Measurements from ENCODE around the gene CD58.

CD58 gene

DNA sequence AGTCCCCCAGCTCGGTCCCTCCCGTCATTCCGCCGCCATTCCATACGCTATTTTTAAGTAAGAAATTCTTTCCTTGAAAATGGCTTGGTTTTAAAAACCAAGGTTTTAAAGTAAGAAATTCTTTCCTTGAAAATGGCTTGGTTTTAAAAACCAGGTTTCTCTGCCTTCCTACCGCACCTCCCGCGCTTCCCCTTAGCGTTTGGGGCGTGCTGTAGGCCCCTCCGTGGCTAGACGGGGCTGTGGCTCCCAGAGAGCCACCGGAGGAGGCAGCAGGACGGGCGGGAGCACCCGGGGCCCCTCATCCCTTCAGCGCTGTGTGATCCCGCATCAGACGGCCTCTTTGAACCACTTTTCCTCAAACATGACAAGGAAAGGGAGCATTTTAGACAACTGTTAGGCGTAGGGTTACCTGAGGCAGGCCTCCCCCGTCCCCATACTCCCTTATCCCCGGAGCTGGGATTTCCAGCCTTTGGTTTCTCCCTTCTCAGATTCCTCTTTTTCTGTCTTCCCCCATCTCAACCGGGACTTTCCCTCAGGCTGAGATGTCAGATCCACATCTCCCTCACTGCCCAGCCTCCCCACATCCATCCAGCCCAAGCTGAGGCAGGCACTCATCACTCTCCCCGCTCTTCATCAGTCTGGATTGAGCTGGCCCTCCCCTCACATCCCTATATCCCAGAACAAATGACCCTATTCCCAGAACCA, 541 bp upstream of the CD58 start:
- Histone ChIP-seq H3K4me3 (ENCODE audit: low read depth, low read length) (peak overlapping the region; percentile 80), H3K4me1 (ENCODE audit: control insufficient read depth, insufficient read depth, low read length) (no peaks in the 10 kb centered on the region; the same call in 1 of the 2 replicates), H3K27ac (ENCODE audit: extremely low read depth, low read depth, low read length) (peak overlapping the region; percentile 37; the same call in 1 of the 2 replicates), H3K9me3 (ENCODE audit: control insufficient read depth, insufficient read depth, low read depth, low read length) (no peaks in the 10 kb centered on the region), H3K36me3 (ENCODE audit: control insufficient read depth in 2 of 2, insufficient read depth in 1 of 2, low read length in 2 of 2) (peaks cover 0 to 3% of the 10 kb centered on the region in 2 experiments; a peak in 1 of 3 replicates)
- ChIA-PET CTCF (interaction anchor here (0.5 to 4.6 kb wide), 4 partner anchors 24 to 1554 kb away, joined by 3 to 59 read pairs (median 3); no protein-coding TSS in a partner anchor), POLR2A (interaction anchor here (1.2 to 1.6 kb wide), 2 partner anchors 489 kb away, joined by 3 to 4 read pairs; partner anchors contain the start of gene TTF2)
- 0 out of 2 replicates have a peak, but pooled peaks have one; percentile 0 for TF ChIP-seq KLF8 (tag by site-specific recombination; IDR thresholded peaks at IDR 0.05)
- TF ChIP-seq ZNF416 (tag by site-specific recombination; IDR thresholded peaks at IDR 0.05), result no peak
- no peak for TF ChIP-seq ZNF426 (tag by site-specific recombination; IDR thresholded peaks at IDR 0.05)
- 0 out of 2 replicates have a peak, but pooled peaks have one; percentile 7 for TF ChIP-seq ZNF335 (tag by site-specific recombination; conservative IDR thresholded peaks at IDR 0.05)
- TF ChIP-seq ZNF660 (tag by site-specific recombination; IDR thresholded peaks at IDR 0.05), result 0 out of 2 replicates have a peak, but pooled peaks have one; percentile 23
- no peak for TF ChIP-seq ZNF571 (tag by site-specific recombination; IDR thresholded peaks at IDR 0.05)
- TF ChIP-seq ZNF600 (tag by site-specific recombination; IDR thresholded peaks at IDR 0.05), result no peak
- TF ChIP-seq ZNF777 (tag by site-specific recombination; IDR thresholded peaks at IDR 0.05; ENCODE audit: borderline replicate concordance), result peak; percentile 58; the same call in 1 of the 2 replicates
- TF ChIP-seq ZNF629 (tag by site-specific recombination; IDR thresholded peaks at IDR 0.05), result no peak; the same call in 1 of the 2 replicates
- no peak for TF ChIP-seq ZSCAN30 (tag by site-specific recombination; IDR thresholded peaks at IDR 0.05)
- peak; percentile 88 for TF ChIP-seq ZBTB17 (tag by site-specific recombination; IDR thresholded peaks at IDR 0.05)
- no peak for TF ChIP-seq MEIS1 (CRISPR knock-in tag; IDR thresholded peaks at IDR 0.05; ENCODE audit: borderline replicate concordance)
- TF ChIP-seq OVOL3 (tag by site-specific recombination; IDR thresholded peaks at IDR 0.05), result no peak
- 0 out of 2 replicates have a peak, but pooled peaks have one; percentile 6 for TF ChIP-seq PRDM1 (tag by site-specific recombination; IDR thresholded peaks at IDR 0.05)
- TF ChIP-seq, protein P1, sequence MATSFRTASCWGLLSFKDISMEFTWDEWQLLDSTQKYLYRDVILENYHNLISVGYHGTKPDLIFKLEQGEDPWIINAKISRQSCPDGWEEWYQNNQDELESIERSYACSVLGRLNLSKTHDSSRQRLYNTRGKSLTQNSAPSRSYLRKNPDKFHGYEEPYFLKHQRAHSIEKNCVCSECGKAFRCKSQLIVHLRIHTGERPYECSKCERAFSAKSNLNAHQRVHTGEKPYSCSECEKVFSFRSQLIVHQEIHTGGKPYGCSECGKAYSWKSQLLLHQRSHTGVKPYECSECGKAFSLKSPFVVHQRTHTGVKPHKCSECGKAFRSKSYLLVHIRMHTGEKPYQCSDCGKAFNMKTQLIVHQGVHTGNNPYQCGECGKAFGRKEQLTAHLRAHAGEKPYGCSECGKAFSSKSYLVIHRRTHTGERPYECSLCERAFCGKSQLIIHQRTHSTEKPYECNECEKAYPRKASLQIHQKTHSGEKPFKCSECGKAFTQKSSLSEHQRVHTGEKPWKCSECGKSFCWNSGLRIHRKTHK (tag by site-specific recombination; IDR thresholded peaks at IDR 0.05), result no peak
- no peak for TF ChIP-seq ZNF138 (tag by site-specific recombination; IDR thresholded peaks at IDR 0.05; ENCODE audit: borderline replicate concordance)

DNA sequence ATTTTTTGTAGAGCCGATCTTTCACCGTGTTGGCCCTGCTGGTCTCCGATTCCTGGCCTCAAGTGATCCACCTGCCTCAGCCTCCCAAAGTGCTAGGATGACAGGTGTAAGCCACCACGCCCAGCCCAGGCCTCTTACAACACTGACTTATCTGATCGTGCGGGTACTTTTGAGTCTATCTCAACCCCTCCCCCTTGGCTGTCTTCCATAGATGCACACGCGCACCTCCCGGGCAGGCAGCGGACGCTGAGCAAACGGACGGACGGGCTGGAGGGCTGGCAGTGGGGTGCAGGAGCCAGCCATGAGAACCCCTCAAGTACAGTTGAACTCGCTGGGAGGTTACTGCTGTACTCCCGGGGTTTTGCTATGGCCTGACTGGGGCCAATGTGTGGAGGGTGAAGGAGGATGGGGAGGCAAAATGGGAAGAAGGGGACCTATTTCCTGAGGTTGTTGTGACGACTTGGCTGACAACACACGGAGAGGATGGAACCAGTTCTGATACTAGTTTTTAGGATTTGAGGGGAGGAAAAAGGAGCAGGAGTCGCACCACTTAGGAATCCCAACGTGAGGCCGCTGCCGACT, 959 bp downstream of the CD58 start:
- Histone ChIP-seq H3K36me3 (ENCODE audit: control insufficient read depth in 2 of 2, insufficient read depth in 1 of 2, low read length in 2 of 2) (no peaks in the 10 kb centered on the region), H3K4me3 (ENCODE audit: low read depth, low read length) (peak overlapping the region; percentile 80), H3K9me3 (ENCODE audit: control insufficient read depth, insufficient read depth, low read depth, low read length) (no peaks in the 10 kb centered on the region), H3K27ac (ENCODE audit: extremely low read depth, low read depth, low read length) (0 out of 2 replicates have a peak overlapping the region, but pooled peaks have one; percentile 56), H3K4me1 (ENCODE audit: control insufficient read depth, insufficient read depth, low read length) (no peaks in the 10 kb centered on the region; the same call in 1 of the 2 replicates)
- ChIA-PET CTCF (interaction anchor here (0.7 to 1.5 kb wide), 6 partner anchors 9 to 714 kb away, joined by 3 to 6 read pairs (median 4); no protein-coding TSS in a partner anchor), POLR2A (interaction anchor here (0.6 to 1.2 kb wide), 2 partner anchors 200 to 490 kb away, joined by 3 to 4 read pairs; partner anchors contain the start of gene TTF2)
- TF ChIP-seq ZNF777 (tag by site-specific recombination; IDR thresholded peaks at IDR 0.05; ENCODE audit: borderline replicate concordance), result peak; percentile 52; the same call in 1 of the 2 replicates
- TF ChIP-seq PRDM1 (tag by site-specific recombination; IDR thresholded peaks at IDR 0.05), result no peak
- TF ChIP-seq KLF7 (tag by site-specific recombination; IDR thresholded peaks at IDR 0.05; ENCODE audit: borderline replicate concordance), result peak; percentile 58; the same call in 1 of the 2 replicates
- no peak for TF ChIP-seq SALL2 (tag by site-specific recombination; IDR thresholded peaks at IDR 0.05; ENCODE audit: borderline replicate concordance)
- TF ChIP-seq, protein P2, sequence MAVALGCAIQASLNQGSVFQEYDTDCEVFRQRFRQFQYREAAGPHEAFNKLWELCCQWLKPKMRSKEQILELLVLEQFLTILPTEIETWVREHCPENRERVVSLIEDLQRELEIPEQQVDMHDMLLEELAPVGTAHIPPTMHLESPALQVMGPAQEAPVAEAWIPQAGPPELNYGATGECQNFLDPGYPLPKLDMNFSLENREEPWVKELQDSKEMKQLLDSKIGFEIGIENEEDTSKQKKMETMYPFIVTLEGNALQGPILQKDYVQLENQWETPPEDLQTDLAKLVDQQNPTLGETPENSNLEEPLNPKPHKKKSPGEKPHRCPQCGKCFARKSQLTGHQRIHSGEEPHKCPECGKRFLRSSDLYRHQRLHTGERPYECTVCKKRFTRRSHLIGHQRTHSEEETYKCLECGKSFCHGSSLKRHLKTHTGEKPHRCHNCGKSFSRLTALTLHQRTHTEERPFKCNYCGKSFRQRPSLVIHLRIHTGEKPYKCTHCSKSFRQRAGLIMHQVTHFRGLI (tag by site-specific recombination; IDR thresholded peaks at IDR 0.05), result no peak
- TF ChIP-seq ZNF621 (tag by site-specific recombination; IDR thresholded peaks at IDR 0.05), result no peak
- TF ChIP-seq ZNF341 (tag by site-specific recombination; IDR thresholded peaks at IDR 0.05; ENCODE audit: low read depth), result peak; percentile 29; the same call in 1 of the 2 replicates
- no peak for TF ChIP-seq ZNF707 (tag by site-specific recombination; IDR thresholded peaks at IDR 0.05)
- peak; percentile 45; the same call in 1 of the 2 replicates for TF ChIP-seq ZNF366 (tag by site-specific recombination; conservative IDR thresholded peaks at IDR 0.05)
- TF ChIP-seq KLF1 (tag by site-specific recombination; IDR thresholded peaks at IDR 0.05), result 0 out of 2 replicates have a peak, but pooled peaks have one; percentile 9
- peak; percentile 48; the same call in 1 of the 2 replicates for TF ChIP-seq GLIS1 (tag by site-specific recombination; IDR thresholded peaks at IDR 0.05)
- TF ChIP-seq, protein P3, sequence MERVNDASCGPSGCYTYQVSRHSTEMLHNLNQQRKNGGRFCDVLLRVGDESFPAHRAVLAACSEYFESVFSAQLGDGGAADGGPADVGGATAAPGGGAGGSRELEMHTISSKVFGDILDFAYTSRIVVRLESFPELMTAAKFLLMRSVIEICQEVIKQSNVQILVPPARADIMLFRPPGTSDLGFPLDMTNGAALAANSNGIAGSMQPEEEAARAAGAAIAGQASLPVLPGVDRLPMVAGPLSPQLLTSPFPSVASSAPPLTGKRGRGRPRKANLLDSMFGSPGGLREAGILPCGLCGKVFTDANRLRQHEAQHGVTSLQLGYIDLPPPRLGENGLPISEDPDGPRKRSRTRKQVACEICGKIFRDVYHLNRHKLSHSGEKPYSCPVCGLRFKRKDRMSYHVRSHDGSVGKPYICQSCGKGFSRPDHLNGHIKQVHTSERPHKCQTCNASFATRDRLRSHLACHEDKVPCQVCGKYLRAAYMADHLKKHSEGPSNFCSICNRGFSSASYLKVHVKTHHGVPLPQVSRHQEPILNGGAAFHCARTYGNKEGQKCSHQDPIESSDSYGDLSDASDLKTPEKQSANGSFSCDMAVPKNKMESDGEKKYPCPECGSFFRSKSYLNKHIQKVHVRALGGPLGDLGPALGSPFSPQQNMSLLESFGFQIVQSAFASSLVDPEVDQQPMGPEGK (tag by site-specific recombination; IDR thresholded peaks at IDR 0.05), result no peak
- no peak for TF ChIP-seq ZSCAN30 (tag by site-specific recombination; IDR thresholded peaks at IDR 0.05)
- TF ChIP-seq ZIC2 (tag by site-specific recombination; IDR thresholded peaks at IDR 0.05), result peak; percentile 43

Data from HEK293 (cell line).